Measurements from ENCODE around the gene KCND1. TPM values are rescaled to one million over a fixed set of nuclear protein-coding genes. Genes with fewer than 3 reads are reported as not detected.
A peak's percentile ranks its signal among the peaks of the same experiment; 100 is the strongest.

Gene KCND1
- total RNA-seq, 1 donor from 2014 or later, result 1.1 TPM

DNA sequence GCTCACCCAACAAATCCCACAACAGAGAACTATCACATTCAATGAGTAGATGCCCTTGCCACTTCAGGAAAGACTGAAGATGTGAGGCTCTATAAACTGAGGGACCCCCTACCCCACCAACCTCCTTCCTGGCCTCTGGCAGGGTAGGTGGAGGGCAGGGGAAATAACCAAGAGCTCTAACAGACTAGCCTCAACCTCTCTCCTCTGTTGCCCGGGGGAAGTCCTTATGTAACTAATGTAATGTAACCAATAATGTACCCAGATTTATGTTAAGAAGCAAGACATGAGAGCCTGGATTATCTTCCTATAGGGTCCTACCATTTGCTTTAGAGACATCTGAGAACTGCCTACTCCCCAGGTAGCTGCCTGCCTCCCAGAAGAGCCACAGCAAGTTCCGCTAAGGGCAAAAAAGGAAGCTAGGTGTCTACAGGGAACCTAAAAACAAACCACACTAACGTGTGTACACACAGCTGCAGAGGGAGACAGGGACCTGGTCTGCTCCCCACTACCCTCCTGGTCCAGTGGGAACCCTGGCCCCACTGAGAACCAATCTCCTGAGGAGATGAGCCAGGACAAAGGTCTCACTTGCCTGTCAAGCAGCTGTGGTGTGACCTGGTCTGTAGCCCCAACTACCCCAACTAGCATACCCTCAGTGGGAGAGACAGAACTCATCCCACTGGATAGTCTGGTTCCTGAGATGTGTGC is 32.0 kb downstream of the KCND1 start:
- TF ChIP-seq, protein P1, sequence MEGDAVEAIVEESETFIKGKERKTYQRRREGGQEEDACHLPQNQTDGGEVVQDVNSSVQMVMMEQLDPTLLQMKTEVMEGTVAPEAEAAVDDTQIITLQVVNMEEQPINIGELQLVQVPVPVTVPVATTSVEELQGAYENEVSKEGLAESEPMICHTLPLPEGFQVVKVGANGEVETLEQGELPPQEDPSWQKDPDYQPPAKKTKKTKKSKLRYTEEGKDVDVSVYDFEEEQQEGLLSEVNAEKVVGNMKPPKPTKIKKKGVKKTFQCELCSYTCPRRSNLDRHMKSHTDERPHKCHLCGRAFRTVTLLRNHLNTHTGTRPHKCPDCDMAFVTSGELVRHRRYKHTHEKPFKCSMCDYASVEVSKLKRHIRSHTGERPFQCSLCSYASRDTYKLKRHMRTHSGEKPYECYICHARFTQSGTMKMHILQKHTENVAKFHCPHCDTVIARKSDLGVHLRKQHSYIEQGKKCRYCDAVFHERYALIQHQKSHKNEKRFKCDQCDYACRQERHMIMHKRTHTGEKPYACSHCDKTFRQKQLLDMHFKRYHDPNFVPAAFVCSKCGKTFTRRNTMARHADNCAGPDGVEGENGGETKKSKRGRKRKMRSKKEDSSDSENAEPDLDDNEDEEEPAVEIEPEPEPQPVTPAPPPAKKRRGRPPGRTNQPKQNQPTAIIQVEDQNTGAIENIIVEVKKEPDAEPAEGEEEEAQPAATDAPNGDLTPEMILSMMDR (conservative IDR thresholded peaks at IDR 0.05; ENCODE audit: low read depth, low read length), result no peak
- DNase-seq (ENCODE audit: low read depth), result no peak

DNA sequence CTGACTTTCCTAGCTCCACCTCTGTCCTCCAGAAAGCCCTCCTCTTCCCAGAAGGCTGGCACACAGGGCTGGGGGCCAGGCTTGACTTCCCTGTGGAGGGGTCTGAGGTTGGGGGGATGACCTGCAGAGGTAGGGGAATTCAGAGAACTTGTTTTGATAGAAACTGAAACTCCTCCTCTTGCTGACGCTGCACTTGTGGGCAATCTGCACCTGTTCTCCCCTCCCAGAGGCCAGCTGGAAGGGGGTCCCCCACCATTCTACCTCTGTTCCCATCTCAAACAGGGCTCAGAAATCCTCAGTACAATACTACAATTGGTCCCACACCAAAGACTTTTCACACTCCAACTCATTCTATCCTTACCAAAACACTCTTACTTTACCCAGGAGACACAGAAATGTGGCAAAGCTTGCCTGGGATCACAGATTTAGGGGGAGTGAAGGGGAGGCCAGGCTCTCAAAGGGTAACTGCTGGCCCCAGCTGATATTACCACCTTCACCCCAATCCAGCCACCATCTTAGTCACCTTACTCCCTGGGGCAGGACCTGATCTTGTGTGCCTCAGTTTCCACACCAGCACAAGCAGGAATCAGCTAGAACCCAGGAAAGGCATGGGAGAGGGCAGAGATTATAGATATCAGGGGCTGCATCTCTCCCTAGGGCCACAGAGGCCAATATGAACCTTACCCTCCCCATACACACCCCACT is 32.8 kb downstream of the KCND1 start:
- TF ChIP-seq, protein P1 (conservative IDR thresholded peaks at IDR 0.05; ENCODE audit: low read depth, low read length), result no peak
- no peak for DNase-seq (ENCODE audit: low read depth)

More for the DNA sequence above, 32.0 kb downstream of the KCND1 start:
- H3K4me3 ChIP-seq (ENCODE audit: low read depth, low read length), result no peak overlapping the region

DNA sequence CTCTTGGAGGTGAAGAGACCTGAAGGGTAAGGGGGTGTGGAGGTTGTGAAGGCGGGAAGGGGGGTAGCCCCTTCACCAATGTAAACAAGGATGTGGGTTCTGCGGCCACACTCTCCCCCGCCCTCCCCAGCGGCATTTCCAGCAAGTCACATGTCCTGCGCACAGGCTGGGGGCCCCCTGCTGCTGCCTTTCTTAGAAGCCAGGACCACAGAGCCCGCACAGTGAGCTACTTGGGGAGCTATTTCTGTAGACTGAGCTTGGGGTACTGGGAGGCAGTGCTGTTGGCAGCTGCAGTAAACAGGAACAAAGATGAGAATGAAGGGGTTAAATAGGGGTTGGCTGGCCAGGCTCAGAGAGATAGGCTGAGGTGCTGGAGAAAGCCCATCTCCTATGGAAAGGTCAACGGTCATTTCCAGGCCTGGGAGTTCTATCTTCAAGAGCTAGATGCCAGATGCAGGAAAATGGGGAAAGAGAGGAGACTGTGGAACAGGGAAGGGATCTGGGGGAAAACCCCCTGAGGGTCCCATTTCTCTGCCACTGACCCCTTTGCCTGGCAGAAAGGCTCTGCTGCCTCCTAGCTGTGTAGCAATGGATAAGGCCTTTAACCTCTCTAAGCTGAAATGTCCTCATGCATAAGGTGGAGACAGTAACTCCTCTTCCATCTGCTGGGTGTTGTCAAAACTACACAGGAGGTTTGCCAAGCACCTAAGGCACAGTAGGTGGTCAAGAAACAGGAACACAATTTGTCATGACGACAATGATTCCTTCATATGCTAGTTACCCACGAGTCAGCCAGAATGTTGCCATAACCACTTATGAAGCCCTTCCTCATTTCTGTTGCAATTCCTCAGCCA is 34.4 kb downstream of the KCND1 start:
- no peak for DNase-seq (ENCODE audit: low read depth)
- TF ChIP-seq, protein P1 (conservative IDR thresholded peaks at IDR 0.05; ENCODE audit: low read depth, low read length), result peak; percentile 16
- no peak overlapping the region for H3K4me3 ChIP-seq (ENCODE audit: low read depth, low read length)

More for the DNA sequence above, 32.8 kb downstream of the KCND1 start:
- H3K4me3 ChIP-seq (ENCODE audit: low read depth, low read length), result no peak overlapping the region

DNA sequence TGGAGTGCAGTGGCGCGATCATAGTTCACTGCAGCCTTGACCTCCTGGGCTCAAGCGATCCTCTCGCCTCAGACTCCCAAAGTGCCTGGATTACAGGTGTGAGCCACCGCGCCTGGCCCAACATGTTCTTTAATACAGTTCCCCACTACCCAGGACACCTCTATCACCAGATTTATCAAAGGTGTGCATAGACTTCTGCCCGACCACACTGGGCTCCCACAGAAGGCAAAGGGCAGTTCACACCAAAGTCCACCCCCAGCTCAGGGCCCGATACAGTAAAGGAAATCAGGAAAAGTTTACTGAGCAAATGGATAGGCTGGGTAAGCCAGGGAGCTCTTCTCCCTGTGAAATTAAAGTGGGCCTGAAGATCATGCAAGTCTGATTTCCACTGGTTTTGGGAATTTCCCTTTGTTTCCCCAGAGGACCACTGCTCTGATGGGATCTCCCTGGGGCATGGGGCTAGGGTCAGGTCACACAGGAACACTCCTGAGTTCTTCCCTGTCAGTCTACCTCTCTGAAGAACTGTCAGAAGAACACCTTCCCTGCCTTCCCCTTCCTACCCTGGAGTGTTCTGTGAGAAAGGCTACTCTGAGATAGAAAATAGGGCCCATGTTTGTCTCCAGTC is 35.1 kb downstream of the KCND1 start:
- no peak for DNase-seq (ENCODE audit: low read depth)
- H3K4me3 ChIP-seq (ENCODE audit: low read depth, low read length), result no peak overlapping the region
- TF ChIP-seq, protein P1 (conservative IDR thresholded peaks at IDR 0.05; ENCODE audit: low read depth, low read length), result no peak

DNA sequence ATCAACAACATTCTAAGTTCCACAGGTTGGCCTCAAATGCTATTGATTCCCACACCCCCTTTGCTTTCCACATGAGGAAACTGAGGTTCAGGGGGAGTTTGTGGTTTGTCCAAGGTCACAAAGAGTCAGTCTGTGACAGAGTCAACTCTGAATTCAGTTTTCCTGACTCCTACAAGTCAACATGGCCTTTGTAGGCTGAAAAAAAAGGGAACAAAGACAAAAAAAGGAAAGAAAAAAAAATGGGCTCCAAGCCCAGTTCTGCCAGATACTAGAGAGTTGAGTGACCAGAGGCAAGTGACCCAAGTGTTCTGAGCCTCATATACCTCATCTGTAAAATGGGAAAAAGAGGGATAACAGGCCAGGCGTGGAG is 36.4 kb downstream of the KCND1 start:
- no peak for DNase-seq (ENCODE audit: low read depth)
- TF ChIP-seq, protein P1 (conservative IDR thresholded peaks at IDR 0.05; ENCODE audit: low read depth, low read length), result no peak
- H3K4me3 ChIP-seq (ENCODE audit: low read depth, low read length), result no peak overlapping the region

DNA sequence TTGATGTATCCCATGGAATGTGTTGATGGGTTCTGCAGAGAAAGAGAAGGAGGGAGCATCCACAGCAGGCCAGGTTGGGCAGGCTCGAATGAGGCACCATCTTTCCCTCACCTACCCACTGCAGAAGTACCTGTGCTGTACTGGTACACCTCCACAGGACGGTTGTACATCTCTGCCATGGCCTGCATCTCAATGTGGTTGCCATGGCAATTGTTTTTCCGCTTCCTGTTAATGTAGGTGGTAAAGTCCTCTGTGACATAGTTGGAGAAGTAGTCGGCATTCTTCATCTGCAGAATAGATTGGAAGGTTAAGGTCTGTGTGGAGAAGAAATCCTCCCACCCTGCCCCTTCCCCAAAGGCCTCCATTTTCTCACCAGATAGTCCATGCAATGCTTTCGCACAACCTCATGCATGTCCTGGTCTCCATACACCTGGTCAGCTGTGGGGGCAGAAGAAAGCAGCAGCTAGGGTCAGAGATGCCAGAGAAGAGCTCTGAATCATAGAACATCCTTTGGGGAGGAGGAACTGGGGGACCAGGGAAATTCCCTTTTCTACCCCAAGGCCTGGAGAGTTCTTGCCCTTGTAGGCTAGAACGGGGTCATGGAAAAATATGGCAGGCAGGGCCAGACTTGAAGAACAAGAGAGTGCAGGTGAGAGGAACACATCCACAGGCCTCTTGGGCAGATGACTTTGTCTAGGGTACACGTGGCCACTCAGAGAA is 36.9 kb downstream of the KCND1 start:
- no peak overlapping the region for H3K4me3 ChIP-seq (ENCODE audit: low read depth, low read length)
- no peak for DNase-seq (ENCODE audit: low read depth)
- TF ChIP-seq, protein P1 (conservative IDR thresholded peaks at IDR 0.05; ENCODE audit: low read depth, low read length), result no peak

Data from epithelial cell of proximal tubule (primary cell).